Vagina (tissue), 2 donors: ENCODE data around the gene GOLGA3.

Source experiments
- POLR2A ChIP-seq, 2 donors: fragments of 450-650 bp; IDR thresholded peaks; one replicate each; pipeline ENCODE4 v1.6.1; 2017; ENCODE audit warnings: antibody characterized with exemption in 2 of 2, mild to moderate bottlenecking in 2 of 2, moderate library complexity in 2 of 2
- POLR2AphosphoS5 ChIP-seq, 2 donors: sonication (generic); formaldehyde crosslinking; IDR thresholded peaks; one replicate each; pipeline ENCODE4 v1.9.0; 2017; ENCODE audit warnings: antibody characterized with exemption in 2 of 2, mild to moderate bottlenecking in 2 of 2, low read depth in 1 of 2; ENCODE audit not compliant: insufficient read depth in 1 of 2
- TF ChIP-seq, protein P1 (sequence below), 3 experiments: fragments of 450-650 bp in 2 of 3; fragments of 200-600 bp in 1 of 3; sonication (generic) in 1 of 3; IDR thresholded peaks; one replicate each; pipeline ENCODE4 v1.5.1; 2017 to 2019; ENCODE audit warnings: antibody characterized with exemption in 3 of 3, mild to moderate bottlenecking in 2 of 3, moderate library complexity in 2 of 3

DNA sequence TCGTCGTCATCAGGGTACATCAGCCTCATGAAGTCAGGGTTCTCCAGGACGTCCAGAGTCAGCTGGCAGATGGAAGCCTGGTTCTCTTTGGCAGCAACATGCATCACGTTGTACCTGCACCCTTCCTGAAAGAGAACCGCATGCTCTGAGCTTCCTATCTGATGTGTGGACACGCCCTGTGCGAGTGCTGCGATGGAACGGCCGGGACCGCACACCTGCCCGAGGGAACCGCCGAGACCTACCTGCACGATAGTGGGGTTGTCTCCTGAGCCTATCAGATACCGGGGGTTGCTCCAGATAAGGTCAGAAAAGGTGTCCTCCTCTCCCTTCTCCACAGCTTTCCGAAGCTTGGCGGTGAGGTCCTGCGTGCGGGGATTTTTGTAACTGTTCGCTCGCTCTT lies 80.8 kb downstream of the GOLGA3 start:
- TF ChIP-seq, protein P1, sequence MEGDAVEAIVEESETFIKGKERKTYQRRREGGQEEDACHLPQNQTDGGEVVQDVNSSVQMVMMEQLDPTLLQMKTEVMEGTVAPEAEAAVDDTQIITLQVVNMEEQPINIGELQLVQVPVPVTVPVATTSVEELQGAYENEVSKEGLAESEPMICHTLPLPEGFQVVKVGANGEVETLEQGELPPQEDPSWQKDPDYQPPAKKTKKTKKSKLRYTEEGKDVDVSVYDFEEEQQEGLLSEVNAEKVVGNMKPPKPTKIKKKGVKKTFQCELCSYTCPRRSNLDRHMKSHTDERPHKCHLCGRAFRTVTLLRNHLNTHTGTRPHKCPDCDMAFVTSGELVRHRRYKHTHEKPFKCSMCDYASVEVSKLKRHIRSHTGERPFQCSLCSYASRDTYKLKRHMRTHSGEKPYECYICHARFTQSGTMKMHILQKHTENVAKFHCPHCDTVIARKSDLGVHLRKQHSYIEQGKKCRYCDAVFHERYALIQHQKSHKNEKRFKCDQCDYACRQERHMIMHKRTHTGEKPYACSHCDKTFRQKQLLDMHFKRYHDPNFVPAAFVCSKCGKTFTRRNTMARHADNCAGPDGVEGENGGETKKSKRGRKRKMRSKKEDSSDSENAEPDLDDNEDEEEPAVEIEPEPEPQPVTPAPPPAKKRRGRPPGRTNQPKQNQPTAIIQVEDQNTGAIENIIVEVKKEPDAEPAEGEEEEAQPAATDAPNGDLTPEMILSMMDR (IDR thresholded peaks at IDR 0.05) = no peak
- TF ChIP-seq POLR2A (IDR thresholded peaks at IDR 0.05) = no peak
- TF ChIP-seq POLR2AphosphoS5 (IDR thresholded peaks at IDR 0.05; ENCODE audit: insufficient read depth in 1 of 2, low read depth in 1 of 2) = no peak
